ENCODE results near the gene ACSBG1.

GRCh38 chr15:78263351-78263781, 29.0 kb upstream of the ACSBG1 start:
- TF ChIP-seq CTCF (IDR thresholded peaks at IDR 0.05): no peak
- TF ChIP-seq POLR2A (IDR thresholded peaks at IDR 0.05): no peak

Measured in tibial nerve (tissue), 3 donors.